HUES48 (cell line): Measurements from ENCODE around the gene DCAF17.

ENCODE experiments used
- H3K27ac ChIP-seq: one replicate; pipeline ENCODE4 v1.7.0; 2013; ENCODE audit warnings: low read depth, low read length, inconsistent platforms
- H3K27me3 ChIP-seq: 2 replicates; pipeline ENCODE4 v1.6.1; 2013; ENCODE audit warnings: mild to moderate bottlenecking, low read length; ENCODE audit not compliant: control insufficient read depth, insufficient read depth
- H3K36me3 ChIP-seq: 2 replicates; pipeline ENCODE4 v1.6.1; 2013; ENCODE audit warnings: low read length; ENCODE audit not compliant: control insufficient read depth, insufficient read depth
- H3K4me1 ChIP-seq: 2 replicates; pipeline ENCODE4 v1.6.1; 2013; ENCODE audit warnings: mild to moderate bottlenecking, low read length; ENCODE audit not compliant: control insufficient read depth, insufficient read depth
- H3K4me3 ChIP-seq: 2 replicates; pipeline ENCODE4 v1.5.1; 2013; ENCODE audit warnings: mild to moderate bottlenecking, low read depth, low read length
- H3K9ac ChIP-seq: 2 replicates; pipeline ENCODE4 v1.6.1; 2013; ENCODE audit warnings: mild to moderate bottlenecking, low read depth, low read length, moderate library complexity
- H3K9me3 ChIP-seq: 2 replicates; pipeline ENCODE4 v1.6.1; 2013; ENCODE audit warnings: low read length; ENCODE audit not compliant: control insufficient read depth, insufficient read depth

DCAF17 gene

GRCh38 chr2:171434013-171434989, at the start of gene DCAF17:
Gene DCAF17, plus strand, starts transcription at chr2:171434226. Its CDS starts 352 bp downstream, at chr2:171434578.
- H3K9ac ChIP-seq = peak within 1 kb of the TSS; percentile 89
- no peaks in the 10 kb centered on the region for H3K9me3 ChIP-seq
- H3K27ac ChIP-seq = peak within 1 kb of the TSS; percentile 98
- peak within 1 kb of the TSS; percentile 88 for H3K4me3 ChIP-seq
- peaks cover 45% of the 10 kb centered on the region for H3K36me3 ChIP-seq
- H3K27me3 ChIP-seq = no peaks in the 10 kb centered on the region
- peaks cover 24% of the 10 kb centered on the region for H3K4me1 ChIP-seq

- H3K4me1 ChIP-seq = peaks cover 36% of the 10 kb centered on the region
- H3K27ac ChIP-seq = peak overlapping the region; percentile 14
- no peaks in the 10 kb centered on the region for H3K27me3 ChIP-seq
- H3K9ac ChIP-seq = no peak overlapping the region
- no peaks in the 10 kb centered on the region for H3K36me3 ChIP-seq
- peaks cover 3% of the 10 kb centered on the region; the same call in 1 of the 2 replicates for H3K9me3 ChIP-seq
- H3K4me3 ChIP-seq = no peak overlapping the region
Observed at GRCh38 chr2:171386627-171387026, 47.4 kb upstream of the DCAF17 start.

GRCh38 chr2:171387052-171387451, 47.0 kb upstream of the DCAF17 start:
- peak overlapping the region; percentile 14 for H3K27ac ChIP-seq
- peaks cover 3% of the 10 kb centered on the region; the same call in 1 of the 2 replicates for H3K9me3 ChIP-seq
- no peak overlapping the region for H3K4me3 ChIP-seq
- H3K4me1 ChIP-seq = peaks cover 40% of the 10 kb centered on the region
- no peaks in the 10 kb centered on the region for H3K27me3 ChIP-seq
- H3K9ac ChIP-seq = no peak overlapping the region
- no peaks in the 10 kb centered on the region for H3K36me3 ChIP-seq

GRCh38 chr2:171389325-171389724, 44.7 kb upstream of the DCAF17 start:
- Histone ChIP-seq H3K4me3 (no peak overlapping the region), H3K4me1 (peaks cover 42% of the 10 kb centered on the region), H3K36me3 (no peaks in the 10 kb centered on the region), H3K9ac (no peak overlapping the region), H3K27me3 (no peaks in the 10 kb centered on the region), H3K9me3 (no peaks in the 10 kb centered on the region), H3K27ac (no peak overlapping the region)

- no peaks in the 10 kb centered on the region for H3K27me3 ChIP-seq
- no peaks in the 10 kb centered on the region for H3K9me3 ChIP-seq
- H3K27ac ChIP-seq = no peak overlapping the region
- H3K9ac ChIP-seq = no peak overlapping the region
- H3K36me3 ChIP-seq = no peaks in the 10 kb centered on the region
- H3K4me1 ChIP-seq = peaks cover 44% of the 10 kb centered on the region
- H3K4me3 ChIP-seq = no peak overlapping the region
Observed at GRCh38 chr2:171389780-171390179, 44.2 kb upstream of the DCAF17 start.

GRCh38 chr2:171390941-171391516, 43.0 kb upstream of the DCAF17 start:
- Histone ChIP-seq H3K27me3 (no peaks in the 10 kb centered on the region), H3K4me3 (no peak overlapping the region), H3K9me3 (no peaks in the 10 kb centered on the region), H3K4me1 (peaks cover 44% of the 10 kb centered on the region), H3K27ac (no peak overlapping the region), H3K9ac (no peak overlapping the region), H3K36me3 (no peaks in the 10 kb centered on the region)

- Histone ChIP-seq H3K9me3 (no peaks in the 10 kb centered on the region), H3K4me3 (no peak overlapping the region), H3K4me1 (peaks cover 39% of the 10 kb centered on the region), H3K27me3 (no peaks in the 10 kb centered on the region), H3K27ac (peak overlapping the region; percentile 12), H3K9ac (no peak overlapping the region), H3K36me3 (no peaks in the 10 kb centered on the region)
Observed at GRCh38 chr2:171391532-171391931, 42.5 kb upstream of the DCAF17 start.

- Histone ChIP-seq H3K9ac (no peak overlapping the region), H3K4me3 (no peak overlapping the region), H3K4me1 (peaks cover 25% of the 10 kb centered on the region), H3K36me3 (no peaks in the 10 kb centered on the region), H3K9me3 (no peaks in the 10 kb centered on the region), H3K27me3 (no peaks in the 10 kb centered on the region), H3K27ac (no peak overlapping the region)
Observed at GRCh38 chr2:171393487-171393886, 40.5 kb upstream of the DCAF17 start.

GRCh38 chr2:171394164-171394740, 39.8 kb upstream of the DCAF17 start:
- H3K9ac ChIP-seq = no peak overlapping the region
- peaks cover 25% of the 10 kb centered on the region for H3K4me1 ChIP-seq
- H3K27me3 ChIP-seq = no peaks in the 10 kb centered on the region
- no peak overlapping the region for H3K4me3 ChIP-seq
- H3K36me3 ChIP-seq = no peaks in the 10 kb centered on the region
- no peaks in the 10 kb centered on the region for H3K9me3 ChIP-seq
- H3K27ac ChIP-seq = no peak overlapping the region

- no peak overlapping the region for H3K4me3 ChIP-seq
Observed at GRCh38 chr2:171399292-171399691, 34.7 kb upstream of the DCAF17 start.

GRCh38 chr2:171400395-171400794, 33.6 kb upstream of the DCAF17 start:
- peaks cover 7% of the 10 kb centered on the region; the same call in 1 of the 2 replicates for H3K9me3 ChIP-seq
- no peaks in the 10 kb centered on the region for H3K27me3 ChIP-seq
- no peak overlapping the region for H3K9ac ChIP-seq
- no peaks in the 10 kb centered on the region for H3K36me3 ChIP-seq
- H3K4me1 ChIP-seq = peaks cover 15% of the 10 kb centered on the region
- H3K27ac ChIP-seq = no peak overlapping the region
- no peak overlapping the region for H3K4me3 ChIP-seq

More at GRCh38 chr2:171399292-171399691, 34.7 kb upstream of the DCAF17 start:
- Histone ChIP-seq H3K27ac (no peak overlapping the region), H3K9me3 (peaks cover 7% of the 10 kb centered on the region; the same call in 1 of the 2 replicates), H3K4me1 (peaks cover 24% of the 10 kb centered on the region), H3K9ac (no peak overlapping the region), H3K27me3 (no peaks in the 10 kb centered on the region), H3K36me3 (no peaks in the 10 kb centered on the region)
